ENCODE data around the gene TAS2R31.

Gene TAS2R31

GRCh38 chr12:10994307-10994706 lies 36.9 kb downstream of the TAS2R31 start:
- DNase-seq = no peak
- no peak overlapping the region for H2AFZ ChIP-seq (ENCODE audit: insufficient read depth, low read length, poor library complexity)
- no peaks in the 10 kb centered on the region for H3K79me2 ChIP-seq (ENCODE audit: control insufficient read depth, insufficient read depth, low read length, poor library complexity)
- H3K4me2 ChIP-seq (ENCODE audit: low read length) = no peak overlapping the region
- no peaks in the 10 kb centered on the region for H3K79me1 ChIP-seq (ENCODE audit: low read length)
- peaks cover 0 to 7% of the 10 kb centered on the region in 2 experiments for H3K36me3 ChIP-seq (ENCODE audit: control insufficient read depth in 1 of 2, insufficient read depth in 2 of 2, low read length in 2 of 2)
- no peak overlapping the region for H3K4me3 ChIP-seq (ENCODE audit: low read depth, low read length)
- H3K27me3 ChIP-seq (ENCODE audit: insufficient read depth, low read length) = no peaks in the 10 kb centered on the region
- no CpG with 5 or more reads among the region's 3 CpGs for WGBS (ENCODE audit: extremely low coverage, insufficient coverage, insufficient read length)
- no peak overlapping the region for H3K18ac ChIP-seq (ENCODE audit: low read length)
- H4K8ac ChIP-seq (ENCODE audit: low read depth, low read length) = no peak overlapping the region
- H3K4me1 ChIP-seq (ENCODE audit: control insufficient read depth in 1 of 2, insufficient read depth in 2 of 2, low read length in 2 of 2) = no peaks in the 10 kb centered on the region
- no peak overlapping the region for H2BK120ac ChIP-seq (ENCODE audit: insufficient read depth, low read length, poor library complexity)
- H3K9ac ChIP-seq (ENCODE audit: low read length) = no peak overlapping the region
- H2BK12ac ChIP-seq (ENCODE audit: low read length) = no peak overlapping the region
- H3K14ac ChIP-seq (ENCODE audit: low read length) = no peak overlapping the region
- H4K12ac ChIP-seq (ENCODE audit: low read depth, low read length) = no peak overlapping the region
- no peaks in the 10 kb centered on the region for H3K9me3 ChIP-seq (ENCODE audit: insufficient read depth, low read depth, low read length)
- no peak overlapping the region for H3K4ac ChIP-seq (ENCODE audit: low read depth, low read length)
- no peak overlapping the region for H2BK5ac ChIP-seq (ENCODE audit: low read depth, low read length, poor library complexity)
- no peak overlapping the region for H4K91ac ChIP-seq (ENCODE audit: low read depth, low read length)
- no peak overlapping the region for H3K27ac ChIP-seq (ENCODE audit: low read depth, low read length)
- H2AK5ac ChIP-seq (ENCODE audit: low read length) = no peak overlapping the region
- no peak overlapping the region for H3K23ac ChIP-seq (ENCODE audit: low read length)

GRCh38 chr12:10989107-10989506 lies 42.1 kb downstream of the TAS2R31 start:
- Histone ChIP-seq H3K36me3 (ENCODE audit: control insufficient read depth in 1 of 2, insufficient read depth in 2 of 2, low read length in 2 of 2) (peaks cover 0 to 5% of the 10 kb centered on the region in 2 experiments), H2BK12ac (ENCODE audit: low read length) (no peak overlapping the region), H3K4ac (ENCODE audit: low read depth, low read length) (no peak overlapping the region), H3K4me2 (ENCODE audit: low read length) (no peak overlapping the region), H3K9ac (ENCODE audit: low read length) (no peak overlapping the region), H3K23ac (ENCODE audit: low read length) (no peak overlapping the region), H3K14ac (ENCODE audit: low read length) (no peak overlapping the region), H3K4me3 (ENCODE audit: low read depth, low read length) (no peak overlapping the region), H3K9me3 (ENCODE audit: insufficient read depth, low read depth, low read length) (no peaks in the 10 kb centered on the region), H2AFZ (ENCODE audit: insufficient read depth, low read length, poor library complexity) (no peak overlapping the region), H2AK5ac (ENCODE audit: low read length) (no peak overlapping the region), H3K18ac (ENCODE audit: low read length) (no peak overlapping the region), H3K79me2 (ENCODE audit: control insufficient read depth, insufficient read depth, low read length, poor library complexity) (no peaks in the 10 kb centered on the region), H4K8ac (ENCODE audit: low read depth, low read length) (no peak overlapping the region), H2BK5ac (ENCODE audit: low read depth, low read length, poor library complexity) (no peak overlapping the region), H2BK120ac (ENCODE audit: insufficient read depth, low read length, poor library complexity) (no peak overlapping the region), H3K79me1 (ENCODE audit: low read length) (no peaks in the 10 kb centered on the region), H3K4me1 (ENCODE audit: control insufficient read depth in 1 of 2, insufficient read depth in 2 of 2, low read length in 2 of 2) (no peaks in the 10 kb centered on the region), H3K27me3 (ENCODE audit: insufficient read depth, low read length) (no peaks in the 10 kb centered on the region), H3K27ac (ENCODE audit: low read depth, low read length) (no peak overlapping the region), H4K12ac (ENCODE audit: low read depth, low read length) (no peak overlapping the region), H4K91ac (ENCODE audit: low read depth, low read length) (no peak overlapping the region)
- DNase-seq = no peak
- no CpG with 5 or more reads among the region's 2 CpGs for WGBS (ENCODE audit: extremely low coverage, insufficient coverage, insufficient read length)

- Histone ChIP-seq H4K91ac (ENCODE audit: low read depth, low read length) (no peak within 1 kb of the TSS), H3K14ac (ENCODE audit: low read length) (no peak within 1 kb of the TSS), H3K4me1 (ENCODE audit: control insufficient read depth in 1 of 2, insufficient read depth in 2 of 2, low read length in 2 of 2) (no peaks in the 10 kb centered on the region), H2BK12ac (ENCODE audit: low read length) (no peak within 1 kb of the TSS), H3K79me2 (ENCODE audit: control insufficient read depth, insufficient read depth, low read length, poor library complexity) (no peaks in the 10 kb centered on the region), H2BK120ac (ENCODE audit: insufficient read depth, low read length, poor library complexity) (no peak within 1 kb of the TSS), H3K27me3 (ENCODE audit: insufficient read depth, low read length) (no peaks in the 10 kb centered on the region), H3K4me3 (ENCODE audit: low read depth, low read length) (no peak within 1 kb of the TSS), H2AFZ (ENCODE audit: insufficient read depth, low read length, poor library complexity) (no peak within 1 kb of the TSS), H3K9me3 (ENCODE audit: insufficient read depth, low read depth, low read length) (no peaks in the 10 kb centered on the region), H2BK5ac (ENCODE audit: low read depth, low read length, poor library complexity) (no peak within 1 kb of the TSS), H3K9ac (ENCODE audit: low read length) (no peak within 1 kb of the TSS), H4K12ac (ENCODE audit: low read depth, low read length) (no peak within 1 kb of the TSS), H2AK5ac (ENCODE audit: low read length) (no peak within 1 kb of the TSS), H3K36me3 (ENCODE audit: control insufficient read depth in 1 of 2, insufficient read depth in 2 of 2, low read length in 2 of 2) (no peaks in the 10 kb centered on the region), H3K18ac (ENCODE audit: low read length) (no peak within 1 kb of the TSS), H3K23ac (ENCODE audit: low read length) (no peak within 1 kb of the TSS), H4K8ac (ENCODE audit: low read depth, low read length) (no peak within 1 kb of the TSS), H3K27ac (ENCODE audit: low read depth, low read length) (no peak within 1 kb of the TSS), H3K4me2 (ENCODE audit: low read length) (no peak within 1 kb of the TSS), H3K79me1 (ENCODE audit: low read length) (no peaks in the 10 kb centered on the region), H3K4ac (ENCODE audit: low read depth, low read length) (no peak within 1 kb of the TSS)
- WGBS (ENCODE audit: extremely low coverage, insufficient coverage, insufficient read length) = no CpG with 5 or more reads among the region's 2 CpGs
- DNase-seq = no peak
These were observed 44.4 kb downstream of the TAS2R31 start, which contains the start of gene TAS2R50 for GRCh38 chr12:10986812-10987211. TAS2R50 (minus strand) TSS chr12:10986912; CDS start chr12:10986860, 52 bp downstream.

- peaks cover 2 to 3% of the 10 kb centered on the region in 2 experiments for H3K4me1 ChIP-seq (ENCODE audit: control insufficient read depth in 1 of 2, insufficient read depth in 2 of 2, low read length in 2 of 2)
- H2AK5ac ChIP-seq (ENCODE audit: low read length) = no peak overlapping the region
- H3K79me1 ChIP-seq (ENCODE audit: low read length) = no peaks in the 10 kb centered on the region
- H3K4me2 ChIP-seq (ENCODE audit: low read length) = no peak overlapping the region
- H3K9ac ChIP-seq (ENCODE audit: low read length) = no peak overlapping the region
- H3K14ac ChIP-seq (ENCODE audit: low read length) = no peak overlapping the region
- H3K79me2 ChIP-seq (ENCODE audit: control insufficient read depth, insufficient read depth, low read length, poor library complexity) = no peaks in the 10 kb centered on the region
- no peaks in the 10 kb centered on the region for H3K27me3 ChIP-seq (ENCODE audit: insufficient read depth, low read length)
- no peak overlapping the region for H3K23ac ChIP-seq (ENCODE audit: low read length)
- H2BK5ac ChIP-seq (ENCODE audit: low read depth, low read length, poor library complexity) = no peak overlapping the region
- H2BK120ac ChIP-seq (ENCODE audit: insufficient read depth, low read length, poor library complexity) = no peak overlapping the region
- no peak overlapping the region for H4K8ac ChIP-seq (ENCODE audit: low read depth, low read length)
- H3K36me3 ChIP-seq (ENCODE audit: control insufficient read depth in 1 of 2, insufficient read depth in 2 of 2, low read length in 2 of 2) = no peaks in the 10 kb centered on the region
- H3K18ac ChIP-seq (ENCODE audit: low read length) = no peak overlapping the region
- H2AFZ ChIP-seq (ENCODE audit: insufficient read depth, low read length, poor library complexity) = no peak overlapping the region
- H3K9me3 ChIP-seq (ENCODE audit: insufficient read depth, low read depth, low read length) = no peaks in the 10 kb centered on the region
- H4K91ac ChIP-seq (ENCODE audit: low read depth, low read length) = no peak overlapping the region
- no peak overlapping the region for H2BK12ac ChIP-seq (ENCODE audit: low read length)
- no peak overlapping the region for H3K4ac ChIP-seq (ENCODE audit: low read depth, low read length)
- no peak overlapping the region for H3K4me3 ChIP-seq (ENCODE audit: low read depth, low read length)
- H4K12ac ChIP-seq (ENCODE audit: low read depth, low read length) = no peak overlapping the region
- DNase-seq = no peak
- no CpG with 5 or more reads among the region's 5 CpGs for WGBS (ENCODE audit: extremely low coverage, insufficient coverage, insufficient read length)
- no peak overlapping the region for H3K27ac ChIP-seq (ENCODE audit: low read depth, low read length)
These were observed 49.0 kb downstream of the TAS2R31 start for GRCh38 chr12:10982244-10982643.
